ENCODE data around the gene LY9.

The LY9 gene

GRCh38 chr1:160797271-160797709 is 1.3 kb downstream of the LY9 start:
- TF ChIP-seq, protein P1, sequence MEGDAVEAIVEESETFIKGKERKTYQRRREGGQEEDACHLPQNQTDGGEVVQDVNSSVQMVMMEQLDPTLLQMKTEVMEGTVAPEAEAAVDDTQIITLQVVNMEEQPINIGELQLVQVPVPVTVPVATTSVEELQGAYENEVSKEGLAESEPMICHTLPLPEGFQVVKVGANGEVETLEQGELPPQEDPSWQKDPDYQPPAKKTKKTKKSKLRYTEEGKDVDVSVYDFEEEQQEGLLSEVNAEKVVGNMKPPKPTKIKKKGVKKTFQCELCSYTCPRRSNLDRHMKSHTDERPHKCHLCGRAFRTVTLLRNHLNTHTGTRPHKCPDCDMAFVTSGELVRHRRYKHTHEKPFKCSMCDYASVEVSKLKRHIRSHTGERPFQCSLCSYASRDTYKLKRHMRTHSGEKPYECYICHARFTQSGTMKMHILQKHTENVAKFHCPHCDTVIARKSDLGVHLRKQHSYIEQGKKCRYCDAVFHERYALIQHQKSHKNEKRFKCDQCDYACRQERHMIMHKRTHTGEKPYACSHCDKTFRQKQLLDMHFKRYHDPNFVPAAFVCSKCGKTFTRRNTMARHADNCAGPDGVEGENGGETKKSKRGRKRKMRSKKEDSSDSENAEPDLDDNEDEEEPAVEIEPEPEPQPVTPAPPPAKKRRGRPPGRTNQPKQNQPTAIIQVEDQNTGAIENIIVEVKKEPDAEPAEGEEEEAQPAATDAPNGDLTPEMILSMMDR (IDR thresholded peaks at IDR 0.05), result no peak
- no peak for TF ChIP-seq ZFX (IDR thresholded peaks at IDR 0.05; ENCODE audit: borderline replicate concordance)
- no peak overlapping the region for H3K27ac ChIP-seq

DNA sequence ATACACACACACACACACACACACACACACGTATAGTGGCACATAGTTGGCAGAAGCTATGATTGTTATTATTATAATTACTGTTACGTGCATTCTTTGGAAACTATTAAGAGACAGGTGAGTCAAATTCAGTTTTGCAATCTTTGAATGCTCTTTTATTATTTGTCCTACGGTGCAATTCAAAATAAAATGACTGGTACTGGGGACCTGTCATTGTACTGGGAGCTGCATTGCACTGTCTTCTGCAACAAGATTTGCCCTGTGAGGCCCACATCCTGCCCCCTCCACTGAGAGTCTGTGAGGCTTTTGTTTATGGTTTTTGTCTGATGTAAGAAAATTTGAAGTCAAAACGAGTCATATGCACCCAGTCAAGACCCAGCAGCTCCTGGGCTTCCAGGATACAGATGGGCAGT is 1.9 kb downstream of the LY9 start:
- TF ChIP-seq, protein P1 (IDR thresholded peaks at IDR 0.05), result no peak
- TF ChIP-seq ZFX (IDR thresholded peaks at IDR 0.05; ENCODE audit: borderline replicate concordance), result no peak
- H3K27ac ChIP-seq, result no peak overlapping the region

GRCh38 chr1:160798439-160798838 is 2.5 kb downstream of the LY9 start:
- no peak overlapping the region for H3K27ac ChIP-seq
- TF ChIP-seq, protein P1 (IDR thresholded peaks at IDR 0.05), result no peak

GRCh38 chr1:160799641-160800040 is 3.7 kb downstream of the LY9 start:
- no peak overlapping the region for H3K27ac ChIP-seq
- no peak for TF ChIP-seq ZFX (IDR thresholded peaks at IDR 0.05; ENCODE audit: borderline replicate concordance)
- TF ChIP-seq, protein P1 (IDR thresholded peaks at IDR 0.05), result no peak

DNA sequence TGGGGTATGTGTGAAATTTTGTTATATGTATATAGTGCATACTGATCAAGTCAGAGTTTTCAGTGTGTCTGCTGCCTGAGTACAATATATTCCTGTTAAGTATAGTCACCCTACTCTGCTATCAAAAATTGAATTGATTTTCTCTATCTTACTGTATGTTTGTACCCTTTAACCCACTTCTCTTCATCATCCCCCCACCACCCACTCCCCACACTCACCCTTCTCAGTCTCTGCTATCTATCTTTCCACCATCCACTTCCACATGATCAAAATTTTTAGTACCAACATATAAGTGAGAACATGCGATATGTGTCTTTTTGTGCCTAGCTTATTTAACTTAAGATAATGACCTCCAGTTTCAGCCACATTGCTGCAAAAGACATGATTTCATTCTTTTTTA is 4.2 kb downstream of the LY9 start:
- H3K27ac ChIP-seq, result no peak overlapping the region
- no peak for TF ChIP-seq ZFX (IDR thresholded peaks at IDR 0.05; ENCODE audit: borderline replicate concordance)
- TF ChIP-seq, protein P1 (IDR thresholded peaks at IDR 0.05), result no peak

- H3K27ac ChIP-seq, result no peak overlapping the region
- TF ChIP-seq, protein P1 (IDR thresholded peaks at IDR 0.05), result no peak
- TF ChIP-seq ZFX (IDR thresholded peaks at IDR 0.05; ENCODE audit: borderline replicate concordance), result no peak
Measured at GRCh38 chr1:160800645-160801408, 4.9 kb downstream of the LY9 start.

GRCh38 chr1:160801836-160802580 is 6.0 kb downstream of the LY9 start:
- TF ChIP-seq, protein P1 (IDR thresholded peaks at IDR 0.05), result no peak
- no peak for TF ChIP-seq ZFX (IDR thresholded peaks at IDR 0.05; ENCODE audit: borderline replicate concordance)
- no peak overlapping the region for H3K27ac ChIP-seq
